Activated B cell treated with CpG ODN at 0.5 μM for 24 hours (primary cell): ENCODE results near the gene KREMEN1. TPM values are rescaled to one million over a fixed set of nuclear protein-coding genes. Genes with fewer than 3 reads are reported as not detected.

Source experiments
- ATAC-seq: fragments of 200-7000 bp; cut with Tn5 transposase; one replicate; pipeline ENCODE4 v1.10.0; 2021; ENCODE audit warnings: low read depth, mild to moderate bottlenecking, moderate library complexity
- CTCF ChIA-PET: fragments of 350-600 bp; sonication (Branson Sonifier 250); formaldehyde crosslinking; loops from one replicate; lab custom pipeline; 2021; ENCODE audit warnings: antibody characterized with exemption; lab: Charles Lee
- POLR2A ChIA-PET: fragments of 350-600 bp; sonication (Branson Sonifier 250); formaldehyde crosslinking; loops from one replicate; lab custom pipeline; 2021; ENCODE audit warnings: antibody characterized with exemption; lab: Charles Lee
- DNase-seq: peaks from one replicate; pipeline ENCODE4 v3.0.0; 2022
- H3K27ac Mint-ChIP-seq: one replicate; pipeline ENCODE4 v1.8.0; 2020; ENCODE audit warnings: mixed read lengths
- H3K27me3 Mint-ChIP-seq: one replicate; pipeline ENCODE4 v1.8.0; 2021; ENCODE audit warnings: mixed read lengths
- H3K36me3 Mint-ChIP-seq: one replicate; pipeline ENCODE4 v1.8.0; 2021; ENCODE audit warnings: low read depth, mixed read lengths
- H3K4me1 Mint-ChIP-seq: one replicate; pipeline ENCODE4 v1.8.0; 2021; ENCODE audit warnings: mixed read lengths
- H3K4me3 Mint-ChIP-seq: one replicate; pipeline ENCODE4 v1.8.0; 2020; ENCODE audit warnings: mild to moderate bottlenecking, mixed read lengths
- H3K9me3 Mint-ChIP-seq: one replicate; pipeline ENCODE4 v1.8.0; 2020; ENCODE audit warnings: mixed read lengths
- intact Hi-C: fragments of 100-400 bp; cut with micrococcal nuclease; formaldehyde crosslinking; loops from one replicate; pipeline ENCODE4 v1.15.1; 2024
- total RNA-seq: library from RNA; stranded (reverse); gene quantifications from 2 replicates; pipeline ENCODE4 v1.2.3, GENCODE V29; 2022
- TF ChIP-seq, protein P1 (sequence below): fragments of 200-600 bp; IDR thresholded peaks from one replicate; pipeline ENCODE4 v1.8.0; 2022; ENCODE audit warnings: antibody characterized with exemption, mild to moderate bottlenecking

KREMEN1 gene
- total RNA-seq, 1 donor from 2014 or later, result not detected

DNA sequence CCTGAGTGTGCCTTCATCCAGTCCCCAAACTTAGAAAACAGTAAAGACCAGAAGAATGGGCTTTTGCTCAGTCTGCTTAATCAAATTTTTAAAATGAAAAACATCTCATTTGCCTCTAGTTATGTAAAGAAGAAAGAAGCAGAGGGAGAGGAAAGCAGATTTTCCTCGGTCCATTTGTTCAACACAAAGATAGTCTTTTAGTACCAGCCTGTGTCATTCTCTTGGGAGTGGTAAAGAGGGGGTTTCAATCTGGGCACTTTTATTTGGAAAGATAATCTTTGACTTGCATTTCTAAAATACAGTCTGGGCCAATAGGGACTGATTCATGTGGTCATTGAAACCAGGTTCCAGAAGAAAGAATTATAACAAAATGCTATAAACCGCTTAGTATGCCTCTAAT, 29.5 kb downstream of the KREMEN1 start:
- Mint-ChIP-seq H3K4me3 (no peak overlapping the region), H3K9me3 (no peaks in the 10 kb centered on the region), H3K4me1 (no peaks in the 10 kb centered on the region), H3K27ac (no peak overlapping the region), H3K36me3 (no peaks in the 10 kb centered on the region), H3K27me3 (peaks cover 6% of the 10 kb centered on the region)
- no peak for ATAC-seq
- DNase-seq, result no peak
- intact Hi-C loops, result no loop called here
- ChIA-PET POLR2A (no interaction called here), CTCF (interaction anchor here (1.7 kb wide), 1 partner anchor 143 kb away, joined by 5 read pairs; no protein-coding TSS in a partner anchor)
- TF ChIP-seq, protein P1, sequence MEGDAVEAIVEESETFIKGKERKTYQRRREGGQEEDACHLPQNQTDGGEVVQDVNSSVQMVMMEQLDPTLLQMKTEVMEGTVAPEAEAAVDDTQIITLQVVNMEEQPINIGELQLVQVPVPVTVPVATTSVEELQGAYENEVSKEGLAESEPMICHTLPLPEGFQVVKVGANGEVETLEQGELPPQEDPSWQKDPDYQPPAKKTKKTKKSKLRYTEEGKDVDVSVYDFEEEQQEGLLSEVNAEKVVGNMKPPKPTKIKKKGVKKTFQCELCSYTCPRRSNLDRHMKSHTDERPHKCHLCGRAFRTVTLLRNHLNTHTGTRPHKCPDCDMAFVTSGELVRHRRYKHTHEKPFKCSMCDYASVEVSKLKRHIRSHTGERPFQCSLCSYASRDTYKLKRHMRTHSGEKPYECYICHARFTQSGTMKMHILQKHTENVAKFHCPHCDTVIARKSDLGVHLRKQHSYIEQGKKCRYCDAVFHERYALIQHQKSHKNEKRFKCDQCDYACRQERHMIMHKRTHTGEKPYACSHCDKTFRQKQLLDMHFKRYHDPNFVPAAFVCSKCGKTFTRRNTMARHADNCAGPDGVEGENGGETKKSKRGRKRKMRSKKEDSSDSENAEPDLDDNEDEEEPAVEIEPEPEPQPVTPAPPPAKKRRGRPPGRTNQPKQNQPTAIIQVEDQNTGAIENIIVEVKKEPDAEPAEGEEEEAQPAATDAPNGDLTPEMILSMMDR, result no peak

DNA sequence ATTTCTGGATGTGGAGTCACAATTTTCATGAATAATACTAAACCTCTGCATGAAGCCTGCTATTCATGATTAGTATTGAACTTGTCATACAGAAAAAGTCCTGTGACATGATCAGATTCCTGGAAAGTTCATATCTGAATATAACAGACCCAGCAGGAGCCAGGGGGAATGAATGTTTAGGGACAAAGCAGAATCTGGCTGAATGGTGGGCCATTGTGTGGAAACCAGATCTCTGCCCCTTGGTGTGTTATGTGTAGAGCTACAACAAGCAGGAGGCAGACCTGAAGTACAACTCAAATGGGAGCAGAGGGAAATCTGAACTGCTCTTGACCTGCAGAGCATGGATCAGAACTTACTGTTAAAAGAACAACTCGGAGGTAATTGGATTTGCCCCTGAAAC, 30.3 kb downstream of the KREMEN1 start:
- CTCF ChIA-PET, result interaction anchor here (1.7 kb wide), 1 partner anchor 143 kb away, joined by 5 read pairs; no protein-coding TSS in a partner anchor
- TF ChIP-seq, protein P1, result no peak
- POLR2A ChIA-PET, result no interaction called here
- Mint-ChIP-seq H3K27ac (no peak overlapping the region), H3K9me3 (no peaks in the 10 kb centered on the region), H3K27me3 (peaks cover 6% of the 10 kb centered on the region), H3K4me1 (no peaks in the 10 kb centered on the region), H3K36me3 (no peaks in the 10 kb centered on the region), H3K4me3 (no peak overlapping the region)
- DNase-seq (no peak), ATAC-seq (no peak)
- intact Hi-C loops, result no loop called here

DNA sequence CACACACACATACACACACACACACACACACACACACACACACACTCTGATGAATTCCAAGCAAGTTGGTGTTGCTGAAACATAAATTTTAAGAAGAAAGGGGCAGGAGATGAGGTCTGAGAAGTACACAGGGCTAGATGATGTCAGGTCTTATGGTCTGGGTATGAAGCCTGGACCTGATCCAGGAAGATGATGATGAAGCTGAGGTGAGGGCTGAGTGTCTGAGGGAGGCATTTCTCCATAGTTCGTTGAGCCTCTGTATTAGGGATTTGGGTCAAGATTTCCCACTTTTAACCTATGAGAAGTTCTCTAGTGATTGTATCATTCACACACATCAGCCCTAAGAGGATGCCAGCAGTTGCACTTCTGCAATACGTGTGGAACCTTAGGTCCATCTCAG, 32.6 kb downstream of the KREMEN1 start:
- Mint-ChIP-seq H3K4me3 (no peak overlapping the region), H3K36me3 (no peaks in the 10 kb centered on the region), H3K27me3 (peaks cover 17% of the 10 kb centered on the region), H3K27ac (no peak overlapping the region), H3K9me3 (no peaks in the 10 kb centered on the region), H3K4me1 (no peaks in the 10 kb centered on the region)
- POLR2A ChIA-PET, result no interaction called here
- intact Hi-C loops, result no loop called here
- DNase-seq (no peak), ATAC-seq (no peak)
- TF ChIP-seq, protein P1, result no peak
- CTCF ChIA-PET, result interaction anchor here (1.2 kb wide), 1 partner anchor 140 kb away, joined by 4 read pairs; no protein-coding TSS in a partner anchor

DNA sequence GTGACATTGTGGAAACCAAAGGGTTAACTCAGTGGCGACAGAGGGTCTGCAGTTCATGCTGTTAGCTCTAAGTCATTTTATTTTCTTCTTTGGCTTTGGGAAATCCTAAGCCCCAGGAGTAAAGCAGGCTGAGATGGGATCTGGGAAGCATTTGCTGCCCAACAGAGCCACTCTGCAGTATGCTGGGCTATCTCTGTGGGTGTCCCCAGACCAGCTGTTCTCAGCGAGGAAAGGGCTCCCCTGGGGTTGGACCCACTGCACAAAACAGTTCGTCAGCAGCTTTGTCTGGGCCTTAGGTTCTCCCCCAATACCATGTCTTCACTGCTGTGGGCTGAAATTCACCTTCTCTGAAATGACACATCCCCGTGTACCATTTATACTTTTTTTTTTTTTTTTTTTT, 34.0 kb downstream of the KREMEN1 start:
- TF ChIP-seq, protein P1, result no peak
- intact Hi-C loops, result no loop called here
- H3K36me3 Mint-ChIP-seq, result no peaks in the 10 kb centered on the region

DNA sequence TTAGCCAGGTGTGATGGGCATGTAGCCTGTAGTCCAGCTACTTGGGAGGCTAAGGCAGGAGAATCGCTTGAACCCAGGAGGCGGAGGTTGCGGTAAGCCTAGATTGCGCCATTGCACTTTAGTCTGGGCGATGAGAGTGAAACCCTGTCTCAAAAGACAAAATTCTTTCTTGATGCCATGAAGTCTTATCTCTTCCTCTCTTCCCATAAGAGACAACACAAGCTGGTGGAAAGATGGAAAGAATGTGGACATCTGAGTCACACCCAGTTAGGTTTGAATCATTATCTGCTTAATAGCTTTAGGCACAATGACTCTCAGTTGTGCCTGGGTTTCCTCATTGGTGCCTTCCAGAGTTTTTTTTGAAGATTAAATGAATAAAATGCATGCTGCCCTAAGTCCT, 35.3 kb downstream of the KREMEN1 start:
- H3K27me3 Mint-ChIP-seq, result peaks cover 23% of the 10 kb centered on the region

More for the DNA sequence above, 34.0 kb downstream of the KREMEN1 start:
- Mint-ChIP-seq H3K4me3 (no peak overlapping the region), H3K27me3 (peaks cover 21% of the 10 kb centered on the region), H3K4me1 (no peaks in the 10 kb centered on the region), H3K9me3 (no peaks in the 10 kb centered on the region), H3K27ac (no peak overlapping the region)
- ChIA-PET POLR2A (interaction anchor here (0.7 kb wide), 1 partner anchor 13 kb away, joined by 8 read pairs; no protein-coding TSS in a partner anchor), CTCF (no interaction called here)
- ATAC-seq (no peak), DNase-seq (no peak)

More for the DNA sequence above, 35.3 kb downstream of the KREMEN1 start:
- DNase-seq, result no peak
- Mint-ChIP-seq H3K9me3 (no peaks in the 10 kb centered on the region), H3K4me1 (no peaks in the 10 kb centered on the region), H3K36me3 (no peaks in the 10 kb centered on the region), H3K27ac (no peak overlapping the region), H3K4me3 (no peak overlapping the region)
- ChIA-PET CTCF (no interaction called here), POLR2A (no interaction called here)
- intact Hi-C loops, result no loop called here
- TF ChIP-seq, protein P1, result no peak
- no peak for ATAC-seq
